ENCODE data around the gene RIOK1. TPM values are rescaled to one million over a fixed set of nuclear protein-coding genes. Genes with fewer than 3 reads are reported as not detected.

Gene RIOK1
- total and polyA plus RNA-seq, 9 of the 15 experiments (the other 6 are each of a cell fraction or from before 2014, with no cell fraction given) = 24.9 to 101 (median 52.2) TPM

DNA sequence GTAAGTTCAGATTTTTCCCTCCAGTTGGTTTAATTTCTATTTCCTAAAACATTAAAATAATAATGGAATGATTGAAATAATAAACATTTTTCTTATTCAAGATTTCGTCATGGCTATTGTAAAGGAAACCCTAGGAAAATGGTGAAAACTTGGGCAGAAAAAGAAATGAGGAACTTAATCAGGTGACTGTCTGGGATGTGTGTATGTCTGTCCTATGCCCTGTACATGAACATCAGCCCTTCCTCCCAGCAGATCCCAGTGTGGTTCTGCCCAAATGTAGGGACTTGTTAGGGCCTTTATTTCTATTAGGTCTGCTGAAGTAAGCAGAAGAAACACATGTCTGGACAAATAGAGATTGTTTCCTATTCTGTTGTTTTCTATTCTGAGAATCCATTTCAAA, 13.1 kb downstream of the RIOK1 start (continued):
- TF ChIP-seq, protein P1, sequence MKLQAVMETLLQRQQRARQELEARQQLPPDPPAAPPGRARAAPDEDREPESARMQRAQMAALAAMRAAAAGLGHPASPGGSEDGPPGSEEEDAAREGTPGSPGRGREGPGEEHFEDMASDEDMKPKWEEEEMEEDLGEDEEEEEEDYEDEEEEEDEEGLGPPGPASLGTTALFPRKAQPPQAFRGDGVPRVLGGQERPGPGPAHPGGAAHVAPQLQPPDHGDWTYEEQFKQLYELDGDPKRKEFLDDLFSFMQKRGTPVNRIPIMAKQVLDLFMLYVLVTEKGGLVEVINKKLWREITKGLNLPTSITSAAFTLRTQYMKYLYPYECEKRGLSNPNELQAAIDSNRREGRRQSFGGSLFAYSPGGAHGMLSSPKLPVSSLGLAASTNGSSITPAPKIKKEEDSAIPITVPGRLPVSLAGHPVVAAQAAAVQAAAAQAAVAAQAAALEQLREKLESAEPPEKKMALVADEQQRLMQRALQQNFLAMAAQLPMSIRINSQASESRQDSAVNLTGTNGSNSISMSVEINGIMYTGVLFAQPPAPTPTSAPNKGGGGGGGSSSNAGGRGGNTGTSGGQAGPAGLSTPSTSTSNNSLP (IDR thresholded peaks at IDR 0.05; ENCODE audit: borderline replicate concordance, low read depth, low read length) = no peak
- no peak for TF ChIP-seq ZNF253 (CRISPR knock-in tag; conservative IDR thresholded peaks at IDR 0.05)
- TF ChIP-seq SNRNP70 (optimal IDR thresholded peaks at IDR 0.05; ENCODE audit: low read depth, low read length) = no peak
- TF ChIP-seq, protein P2, sequence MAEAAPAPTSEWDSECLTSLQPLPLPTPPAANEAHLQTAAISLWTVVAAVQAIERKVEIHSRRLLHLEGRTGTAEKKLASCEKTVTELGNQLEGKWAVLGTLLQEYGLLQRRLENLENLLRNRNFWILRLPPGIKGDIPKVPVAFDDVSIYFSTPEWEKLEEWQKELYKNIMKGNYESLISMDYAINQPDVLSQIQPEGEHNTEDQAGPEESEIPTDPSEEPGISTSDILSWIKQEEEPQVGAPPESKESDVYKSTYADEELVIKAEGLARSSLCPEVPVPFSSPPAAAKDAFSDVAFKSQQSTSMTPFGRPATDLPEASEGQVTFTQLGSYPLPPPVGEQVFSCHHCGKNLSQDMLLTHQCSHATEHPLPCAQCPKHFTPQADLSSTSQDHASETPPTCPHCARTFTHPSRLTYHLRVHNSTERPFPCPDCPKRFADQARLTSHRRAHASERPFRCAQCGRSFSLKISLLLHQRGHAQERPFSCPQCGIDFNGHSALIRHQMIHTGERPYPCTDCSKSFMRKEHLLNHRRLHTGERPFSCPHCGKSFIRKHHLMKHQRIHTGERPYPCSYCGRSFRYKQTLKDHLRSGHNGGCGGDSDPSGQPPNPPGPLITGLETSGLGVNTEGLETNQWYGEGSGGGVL (CRISPR knock-in tag; IDR thresholded peaks at IDR 0.05) = no peak

DNA sequence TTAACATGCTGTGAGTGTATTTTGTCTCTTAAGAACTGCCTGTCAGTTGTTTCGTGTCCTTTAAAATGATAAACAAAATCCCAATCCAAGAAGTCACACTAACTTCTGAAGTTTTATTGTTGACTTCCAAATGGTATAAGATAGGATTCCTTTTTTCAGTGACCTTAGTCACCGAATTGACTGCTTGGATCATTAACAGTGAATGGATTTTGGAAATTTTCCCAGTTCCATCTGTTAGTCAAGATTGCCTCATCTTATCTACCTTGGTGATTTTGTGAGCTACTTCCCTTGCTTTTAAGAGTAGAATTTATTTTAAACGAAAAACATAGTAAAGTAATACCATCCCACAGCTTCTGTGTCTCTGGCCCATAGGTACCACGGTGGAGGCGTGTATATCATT, 14.9 kb downstream of the RIOK1 start:
- H2AFZ ChIP-seq (ENCODE audit: low read depth, low read length) = no peak overlapping the region
- no peaks in the 10 kb centered on the region for H3K9me1 ChIP-seq (ENCODE audit: control insufficient read depth, insufficient read depth, low read length)
- no peak overlapping the region for H3K9ac ChIP-seq (ENCODE audit: insufficient read depth in 1 of 2, low read depth in 2 of 2, low read length in 2 of 2)
- H3K36me3 ChIP-seq (ENCODE audit: control insufficient read depth, insufficient read depth, low read length) = peaks cover 93% of the 10 kb centered on the region
- no peak overlapping the region for H3K27ac ChIP-seq (ENCODE audit: extremely low read depth, low read depth, low read length)
- ChIA-PET POLR2A (interaction anchor here (1.2 to 1.7 kb wide), 2 partner anchors 27 to 63 kb away, joined by 3 to 4 read pairs; no protein-coding TSS in a partner anchor), CTCF (ENCODE audit: low intra/inter-chr PET ratio) (no interaction called here)
- no peaks in the 10 kb centered on the region for H4K20me1 ChIP-seq (replicated peaks; ENCODE audit: control insufficient read depth, insufficient read depth, low read length)
- H3K27me3 ChIP-seq (ENCODE audit: control insufficient read depth in 2 of 2, insufficient read depth in 2 of 2, low read length in 2 of 2) = no peaks in the 10 kb centered on the region
- ATAC-seq (no peak), DNase-seq (ENCODE audit: extremely low read depth in 1 of 4, low spot score in 3 of 4) (no peak), FAIRE-seq (no peak)
- in situ Hi-C loops (cut with MboI) = no loop called here
- no peaks in the 10 kb centered on the region for H3K9me3 ChIP-seq (replicated peaks; ENCODE audit: control insufficient read depth, insufficient read depth, low read depth, low read length)
- H3K4me1 ChIP-seq (replicated peaks in 1 of 2; ENCODE audit: control insufficient read depth in 2 of 2, insufficient read depth in 2 of 2, low read length in 2 of 2) = no peaks in the 10 kb centered on the region
- BruUV-seq (replicated peaks) = no TSS peak
- H3K79me2 ChIP-seq (ENCODE audit: control insufficient read depth, insufficient read depth, low read length) = no peaks in the 10 kb centered on the region
- H3K4me3 ChIP-seq = no peak overlapping the region
- intact Hi-C loops (cut with micrococcal nuclease) = no loop called here
- WGBS (ENCODE audit: insufficient coverage, low coverage, missing lambda C conversion rate) = 89% methylated on average over 5 of the region's 5 CpGs
- H3K4me2 ChIP-seq (ENCODE audit: insufficient read depth, low read length) = no peak overlapping the region
- TF ChIP-seq ZNF121 (CRISPR knock-in tag; conservative IDR thresholded peaks at IDR 0.05) (no peak), HEY1 (CRISPR knock-in tag; IDR thresholded peaks at IDR 0.05; ENCODE audit: borderline replicate concordance) (no peak), HNRNPLL (IDR thresholded peaks at IDR 0.05; ENCODE audit: low read depth, low read length, poor library complexity, severe bottlenecking) (no peak), ZNF561 (CRISPR knock-in tag; conservative IDR thresholded peaks at IDR 0.05) (no peak), ZNF263 (CRISPR knock-in tag; IDR thresholded peaks at IDR 0.05; ENCODE audit: borderline replicate concordance) (no peak), ZKSCAN8 (CRISPR knock-in tag; IDR thresholded peaks at IDR 0.05) (no peak), PTTG1 (tag; IDR thresholded peaks at IDR 0.05; ENCODE audit: low read depth) (no peak), JUN (IDR thresholded peaks at IDR 0.05; ENCODE audit: borderline replicate concordance, low read depth, low read length) (no peak), JUN (CRISPR knock-in tag; IDR thresholded peaks at IDR 0.05; ENCODE audit: borderline replicate concordance) (no peak), ZNF507 (tag; conservative IDR thresholded peaks at IDR 0.05) (no peak)
- TF ChIP-seq, protein P3, sequence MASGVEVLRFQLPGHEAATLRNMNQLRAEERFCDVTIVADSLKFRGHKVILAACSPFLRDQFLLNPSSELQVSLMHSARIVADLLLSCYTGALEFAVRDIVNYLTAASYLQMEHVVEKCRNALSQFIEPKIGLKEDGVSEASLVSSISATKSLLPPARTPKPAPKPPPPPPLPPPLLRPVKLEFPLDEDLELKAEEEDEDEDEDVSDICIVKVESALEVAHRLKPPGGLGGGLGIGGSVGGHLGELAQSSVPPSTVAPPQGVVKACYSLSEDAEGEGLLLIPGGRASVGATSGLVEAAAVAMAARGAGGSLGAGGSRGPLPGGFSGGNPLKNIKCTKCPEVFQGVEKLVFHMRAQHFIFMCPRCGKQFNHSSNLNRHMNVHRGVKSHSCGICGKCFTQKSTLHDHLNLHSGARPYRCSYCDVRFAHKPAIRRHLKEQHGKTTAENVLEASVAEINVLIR (CRISPR knock-in tag; IDR thresholded peaks at IDR 0.05) = no peak
- TF ChIP-seq, protein P4, sequence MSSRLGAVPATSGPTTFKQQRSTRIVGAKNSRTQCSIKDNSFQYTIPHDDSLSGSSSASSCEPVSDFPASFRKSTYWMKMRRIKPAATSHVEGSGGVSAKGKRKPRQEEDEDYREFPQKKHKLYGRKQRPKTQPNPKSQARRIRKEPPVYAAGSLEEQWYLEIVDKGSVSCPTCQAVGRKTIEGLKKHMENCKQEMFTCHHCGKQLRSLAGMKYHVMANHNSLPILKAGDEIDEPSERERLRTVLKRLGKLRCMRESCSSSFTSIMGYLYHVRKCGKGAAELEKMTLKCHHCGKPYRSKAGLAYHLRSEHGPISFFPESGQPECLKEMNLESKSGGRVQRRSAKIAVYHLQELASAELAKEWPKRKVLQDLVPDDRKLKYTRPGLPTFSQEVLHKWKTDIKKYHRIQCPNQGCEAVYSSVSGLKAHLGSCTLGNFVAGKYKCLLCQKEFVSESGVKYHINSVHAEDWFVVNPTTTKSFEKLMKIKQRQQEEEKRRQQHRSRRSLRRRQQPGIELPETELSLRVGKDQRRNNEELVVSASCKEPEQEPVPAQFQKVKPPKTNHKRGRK (tag; IDR thresholded peaks at IDR 0.05) = no peak

All from K562 (cell line).